HepG2 (cell line): Measurements from ENCODE around the gene STOML2. TPM values are rescaled to one million over a fixed set of nuclear protein-coding genes. Genes with fewer than 3 reads are reported as not detected.

Source experiments
- ATAC-seq: fragments of 200-7000 bp; cut with Tn5 transposase; 3 replicates; pipeline ENCODE4 v1.9.1; 2020; ENCODE audit warnings: mild to moderate bottlenecking, moderate library complexity
- BruUV-seq: library from RNA; stranded (reverse); fragments of 400-500 nt; replicated peaks from 2 replicates; lab custom pipeline; 2021; lab: Mats Ljungman, UMichigan
- CTCF ChIA-PET: fragments of 300-600 bp; formaldehyde crosslinking; extraction: SDS; loops from one replicate; lab custom pipeline; 2021; ENCODE audit warnings: low total read pairs, inconsistent platforms, low intra/inter-chr PET ratio; lab: Yijun Ruan, JAX
- POLR2A ChIA-PET: fragments of 350-600 bp; sonication (Branson Sonifier 250); formaldehyde crosslinking; loops from one replicate; lab custom pipeline; 2020; ENCODE audit warnings: antibody characterized with exemption, inconsistent platforms; lab: Yijun Ruan, JAX
- DNase-seq: peaks from one replicate; pipeline ENCODE4 v3.0.0-alpha.2; 2015; ENCODE audit warnings: low spot score
- FAIRE-seq: peaks from 3 replicates; lab custom pipeline; 2011; peaks lifted over from hg19 to GRCh38; lab: Jason Lieb, UNC
- H2AFZ ChIP-seq: one replicate; pipeline ENCODE4 v1.6.1; 2011; ENCODE audit warnings: low read length, inconsistent platforms
- H3K27ac ChIP-seq: fragments of 300-600 bp; 3 replicates; pipeline ENCODE4 v1.8.0; 2011; ENCODE audit warnings: mixed run types, mild to moderate bottlenecking, mixed read lengths, low read length, inconsistent platforms; ENCODE audit not compliant: insufficient read depth; ENCODE audit errors: extremely low read length
- H3K27me3 ChIP-seq, 2 experiments: fragments of 200-600 bp in 1 of 2; 2 replicates in 1 of 2; 3 replicates in 1 of 2; pipeline versions ENCODE4 v1.6.0 to v1.8.0; 2011; ENCODE audit warnings: low read length in 2 of 2, mild to moderate bottlenecking in 2 of 2, moderate library complexity in 2 of 2, inconsistent platforms in 1 of 2; ENCODE audit not compliant: insufficient read depth in 2 of 2, control insufficient read depth in 1 of 2
- H3K36me3 ChIP-seq, 2 experiments: fragments of 200-600 bp in 1 of 2; replicated peaks in 1 of 2; 2 replicates in 1 of 2; 3 replicates in 1 of 2; pipeline versions ENCODE4 v1.5.1 to v1.8.0; 2011; ENCODE audit warnings: low read length in 2 of 2, inconsistent platforms in 1 of 2; ENCODE audit not compliant: insufficient read depth in 2 of 2, control insufficient read depth in 1 of 2
- H3K4me1 ChIP-seq: 2 replicates; pipeline ENCODE4 v1.5.1; 2012; ENCODE audit warnings: low read length, inconsistent platforms; ENCODE audit not compliant: insufficient read depth
- H3K4me2 ChIP-seq: 2 replicates; pipeline ENCODE4 v1.6.0; 2011; ENCODE audit warnings: low read depth, low read length, inconsistent platforms
- H3K4me3 ChIP-seq, 3 experiments: fragments of 200-600 bp in 1 of 3; sonication (generic), shearing (Covaris generic) in 1 of 3; replicated peaks in 1 of 3; 2 replicates each; pipeline ENCODE4 v1.5.1; 2011 to 2016; ENCODE audit warnings: low read length in 3 of 3, inconsistent platforms in 2 of 3, low read depth in 2 of 3, mild to moderate bottlenecking in 2 of 3, control low read depth in 1 of 3, mixed read lengths in 1 of 3; ENCODE audit not compliant: insufficient read depth in 1 of 3
- H3K79me2 ChIP-seq: one replicate; pipeline ENCODE4 v1.6.1; 2011; ENCODE audit warnings: low read length, inconsistent platforms; ENCODE audit not compliant: insufficient read depth
- H3K9ac ChIP-seq: 2 replicates; pipeline ENCODE4 v1.6.0; 2011; ENCODE audit warnings: mild to moderate bottlenecking, low read depth, low read length, inconsistent platforms; ENCODE audit not compliant: insufficient read depth
- H3K9me3 ChIP-seq: 2 replicates; pipeline ENCODE4 v1.5.1; 2012; ENCODE audit warnings: mild to moderate bottlenecking, low read length
- H4K20me1 ChIP-seq: 2 replicates; pipeline ENCODE4 v1.6.0; 2011; ENCODE audit warnings: inconsistent platforms, mild to moderate bottlenecking, low read length, moderate library complexity; ENCODE audit not compliant: insufficient read depth
- CCDC6 ChIP-seq: sonication (generic); formaldehyde crosslinking; IDR thresholded peaks from 2 replicates; pipeline ENCODE4 v1.8.1; 2022; ENCODE audit warnings: mild to moderate bottlenecking, missing genetic modification reagents, moderate library complexity
- EEA1 ChIP-seq: sonication (generic); formaldehyde crosslinking; IDR thresholded peaks from 2 replicates; pipeline ENCODE4 v1.5.1; 2020; ENCODE audit warnings: mild to moderate bottlenecking, missing genetic modification reagents, borderline replicate concordance
- FOXA1 ChIP-seq, 2 experiments: fragments of 450-650 bp in 1 of 2; sonication (generic) in 1 of 2; formaldehyde crosslinking in 1 of 2; IDR thresholded peaks; 2 replicates each; pipeline versions ENCODE4 v1.4.0 to v1.6.1; 2016 to 2020; ENCODE audit warnings: missing genetic modification reagents in 1 of 2
- HOXA5 ChIP-seq: sonication (generic); formaldehyde crosslinking; IDR thresholded peaks from 2 replicates; pipeline ENCODE4 v1.4.0; 2020; ENCODE audit warnings: missing genetic modification reagents
- PLRG1 ChIP-seq: fragments of 450-650 bp; conservative IDR thresholded peaks from 2 replicates; pipeline ENCODE4 v1.6.1; 2016
- RBFOX2 ChIP-seq: fragments of 200-400 bp; formaldehyde crosslinking; IDR thresholded peaks from 2 replicates; pipeline ENCODE4 v1.6.1; 2017; ENCODE audit warnings: low read depth, mild to moderate bottlenecking, low read length
- SMAD1 ChIP-seq: sonication (generic); formaldehyde crosslinking; IDR thresholded peaks from 2 replicates; pipeline ENCODE4 v1.4.0; 2020; ENCODE audit warnings: missing genetic modification reagents, low read depth, mild to moderate bottlenecking, borderline replicate concordance
- YEATS4 ChIP-seq: sonication (generic); formaldehyde crosslinking; IDR thresholded peaks from 2 replicates; pipeline ENCODE4 v1.4.0; 2020; ENCODE audit warnings: missing genetic modification reagents, borderline replicate concordance
- ZEB1 ChIP-seq: IDR thresholded peaks from 2 replicates; pipeline ENCODE4 v1.6.1; 2012; ENCODE audit warnings: mild to moderate bottlenecking, low read depth, inconsistent platforms; ENCODE audit not compliant: insufficient replicate concordance
- ZNF468 ChIP-seq: sonication (generic); formaldehyde crosslinking; IDR thresholded peaks from 2 replicates; pipeline ENCODE4 v1.8.0; 2022; ENCODE audit warnings: mild to moderate bottlenecking, moderate library complexity, missing genetic modification reagents
- ZNF660 ChIP-seq: sonication (generic); formaldehyde crosslinking; IDR thresholded peaks from 2 replicates; pipeline ENCODE4 v1.5.1; 2020; ENCODE audit warnings: mild to moderate bottlenecking, low read depth, missing genetic modification reagents, borderline replicate concordance
- WGBS: methylation state at CpG from one replicate; pipeline ENCODE4 v1.1.6; 2017; ENCODE audit warnings: low lambda C conversion rate; 5-methylcytosine and 5-hydroxymethylcytosine counted together
- in situ Hi-C: cut with HindIII; loops from 2 replicates; pipeline ENCODE4 v1.10.0; 2017; ENCODE audit warnings: low pct_unique_long_range_greater_than_20kb; ENCODE audit not compliant: extremely low pct_ligation_motif_present
- intact Hi-C: fragments of 100-400 bp; cut with micrococcal nuclease; formaldehyde crosslinking; loops from one replicate; pipeline ENCODE4 v1.10.0; 2022; ENCODE audit not compliant: unreplicated experiment
- polyA plus RNA-seq, 8 experiments: library from polyadenylated mRNA; depleted of rRNA in 3 of 8; stranded (reverse) in 7 of 8; unstranded in 1 of 8; fragments of >200 nt; fragmentation: Illumina TruSeq in 4 of 8; extraction: Trizol in 4 of 8; gene quantifications; 2 replicates each; pipeline versions ENCODE4 v1.2.1 to v1.2.3, GENCODE V29; 2011 to 2016; ENCODE audit warnings: low read depth in 4 of 8, missing spikeins in 1 of 8, mixed read lengths in 1 of 8; ENCODE audit not compliant: insufficient read depth in 1 of 8
- total RNA-seq, 5 experiments: library from RNA; depleted of rRNA; stranded (reverse); fragments of >200 nt; fragmentation: Illumina TruSeq; extraction: Trizol; gene quantifications; 2 replicates each; pipeline ENCODE4 v1.2.3, GENCODE V29; 2016; ENCODE audit warnings: low read depth in 1 of 5
- TF ChIP-seq, protein P1 (sequence below): sonication (generic); formaldehyde crosslinking; IDR thresholded peaks from 2 replicates; pipeline ENCODE4 v1.9.0; 2021; ENCODE audit warnings: missing genetic modification reagents, borderline replicate concordance
- TF ChIP-seq, protein P2 (sequence below): sonication (generic); formaldehyde crosslinking; IDR thresholded peaks from 2 replicates; pipeline ENCODE4 v1.8.1; 2023; ENCODE audit warnings: mild to moderate bottlenecking, moderate library complexity, missing genetic modification reagents

STOML2 gene
- total and polyA plus RNA-seq, 2 of the 13 experiments (the other 11 are each of a cell fraction or from before 2014, with no cell fraction given): 245 to 250 TPM

DNA sequence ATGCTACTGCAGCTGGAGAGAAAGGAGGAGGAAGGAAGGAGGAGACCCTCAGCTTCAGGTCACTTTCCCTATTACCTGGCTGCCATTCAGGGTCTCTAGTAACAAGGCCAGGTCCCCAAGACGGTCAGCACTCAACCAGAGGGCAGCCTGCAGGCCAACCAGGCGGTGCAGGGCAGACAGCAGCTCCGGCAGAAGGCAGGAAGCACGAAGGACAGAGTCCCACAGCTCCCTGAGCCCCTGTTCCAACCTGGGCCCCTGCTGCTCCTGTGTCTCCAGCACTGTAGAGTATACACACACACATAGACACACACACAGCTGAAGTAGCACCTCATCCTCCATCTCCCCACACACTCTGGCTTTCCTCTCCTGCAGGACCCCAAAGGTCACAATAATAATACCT, 24.9 kb downstream of the STOML2 start:
- H3K4me3 ChIP-seq: peak overlapping the region in 2 of 3 experiments; percentile 78 to 79; a peak in 4 of 6 replicates
- intact Hi-C loops: no loop called here
- WGBS: 60% methylated on average over 1 of the region's 4 CpGs

DNA sequence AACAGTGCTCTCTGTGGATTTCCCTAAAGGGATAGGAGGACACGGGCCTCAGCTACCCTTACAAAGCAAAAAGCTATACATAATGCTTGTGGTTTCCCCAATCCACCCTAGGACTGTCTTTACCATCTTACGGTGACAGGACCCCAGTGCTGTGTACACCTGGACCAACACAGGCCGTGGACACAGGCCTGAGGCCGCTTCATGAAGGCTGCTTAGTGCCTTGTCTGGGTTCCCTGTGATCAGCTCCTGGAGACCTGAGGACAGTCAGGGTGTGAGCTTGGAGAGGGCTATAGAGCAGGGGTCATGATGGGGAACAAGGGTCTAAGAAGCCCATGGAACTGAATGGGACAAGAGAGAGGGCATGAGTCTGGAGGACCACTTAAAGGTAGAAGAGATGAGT, 26.1 kb downstream of the STOML2 start:
- Histone ChIP-seq H3K9me3 (no peaks in the 10 kb centered on the region), H3K4me2 (no peak overlapping the region), H3K4me3 (no peak overlapping the region), H3K36me3 (peaks cover 4 to 21% of the 10 kb centered on the region in 2 experiments; a peak in 4 of 5 replicates), H3K4me1 (peaks cover 31% of the 10 kb centered on the region), H2AFZ (no peak overlapping the region), H3K79me2 (peaks cover 26% of the 10 kb centered on the region), H3K9ac (no peak overlapping the region), H3K27me3 (no peaks in the 10 kb centered on the region; a peak in 1 of 5 replicates), H3K27ac (no peak overlapping the region), H4K20me1 (no peaks in the 10 kb centered on the region)
- ChIA-PET POLR2A (no interaction called here), CTCF (no interaction called here)
- WGBS: 100% methylated on average over 4 of the region's 4 CpGs
- no peak for DNase-seq
- in situ Hi-C loops: no loop called here
- no peak for FAIRE-seq
- no peak for ATAC-seq
- intact Hi-C loops: no loop called here
- no TSS peak for BruUV-seq
- TF ChIP-seq EEA1 (CRISPR knock-in tag) (no peak), HOXA5 (CRISPR knock-in tag) (no peak), ZEB1 (no peak), ZNF660 (CRISPR knock-in tag) (no peak), SMAD1 (CRISPR knock-in tag) (no peak), RBFOX2 (no peak), ZNF468 (no peak), CCDC6 (CRISPR knock-in tag) (no peak), FOXA1 (IDR thresholded peaks at IDR 0.05) (no peak), FOXA1 (CRISPR knock-in tag; IDR thresholded peaks at IDR 0.05) (no peak), PLRG1 (no peak)
- TF ChIP-seq, protein P1, sequence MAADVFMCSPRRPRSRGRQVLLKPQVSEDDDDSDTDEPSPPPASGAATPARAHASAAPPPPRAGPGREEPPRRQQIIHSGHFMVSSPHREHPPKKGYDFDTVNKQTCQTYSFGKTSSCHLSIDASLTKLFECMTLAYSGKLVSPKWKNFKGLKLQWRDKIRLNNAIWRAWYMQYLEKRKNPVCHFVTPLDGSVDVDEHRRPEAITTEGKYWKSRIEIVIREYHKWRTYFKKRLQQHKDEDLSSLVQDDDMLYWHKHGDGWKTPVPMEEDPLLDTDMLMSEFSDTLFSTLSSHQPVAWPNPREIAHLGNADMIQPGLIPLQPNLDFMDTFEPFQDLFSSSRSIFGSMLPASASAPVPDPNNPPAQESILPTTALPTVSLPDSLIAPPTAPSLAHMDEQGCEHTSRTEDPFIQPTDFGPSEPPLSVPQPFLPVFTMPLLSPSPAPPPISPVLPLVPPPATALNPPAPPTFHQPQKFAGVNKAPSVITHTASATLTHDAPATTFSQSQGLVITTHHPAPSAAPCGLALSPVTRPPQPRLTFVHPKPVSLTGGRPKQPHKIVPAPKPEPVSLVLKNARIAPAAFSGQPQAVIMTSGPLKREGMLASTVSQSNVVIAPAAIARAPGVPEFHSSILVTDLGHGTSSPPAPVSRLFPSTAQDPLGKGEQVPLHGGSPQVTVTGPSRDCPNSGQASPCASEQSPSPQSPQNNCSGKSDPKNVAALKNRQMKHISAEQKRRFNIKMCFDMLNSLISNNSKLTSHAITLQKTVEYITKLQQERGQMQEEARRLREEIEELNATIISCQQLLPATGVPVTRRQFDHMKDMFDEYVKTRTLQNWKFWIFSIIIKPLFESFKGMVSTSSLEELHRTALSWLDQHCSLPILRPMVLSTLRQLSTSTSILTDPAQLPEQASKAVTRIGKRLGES (CRISPR knock-in tag): no peak
- TF ChIP-seq, protein P2, sequence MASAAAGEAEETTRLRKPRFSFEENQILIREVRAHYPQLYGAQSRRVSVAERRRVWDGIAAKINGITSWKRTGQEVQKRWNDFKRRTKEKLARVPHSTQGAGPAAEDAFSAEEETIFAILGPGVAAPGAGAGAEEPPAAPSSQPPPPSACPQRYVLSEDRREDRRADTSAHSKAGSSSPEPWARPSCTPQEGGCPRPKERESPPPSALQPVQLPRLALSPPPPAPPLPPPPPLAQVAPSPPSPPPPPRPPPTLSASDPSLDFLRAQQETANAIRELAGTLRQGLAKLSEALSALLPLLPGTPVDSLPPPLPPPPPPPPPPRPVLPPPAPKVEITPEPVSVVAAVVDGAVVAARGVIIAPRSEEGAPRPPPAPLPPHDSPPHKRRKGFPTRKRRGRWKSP (CRISPR knock-in tag): no peak

More for the DNA sequence above, 24.9 kb downstream of the STOML2 start:
- POLR2A ChIA-PET: interaction anchor here (2.5 kb wide), 1 partner anchor 17 kb away, joined by 14 read pairs; no protein-coding TSS in a partner anchor
- FAIRE-seq (no peak), ATAC-seq (no peak), DNase-seq (no peak)
- TF ChIP-seq YEATS4: no peak
- Histone ChIP-seq H3K36me3 (peaks cover 4 to 21% of the 10 kb centered on the region in 2 experiments; a peak in 4 of 5 replicates), H3K4me2 (peak overlapping the region; percentile 97), H3K9ac (peak overlapping the region; percentile 75), H3K9me3 (no peaks in the 10 kb centered on the region), H3K27ac (peak overlapping the region; percentile 76), H4K20me1 (no peaks in the 10 kb centered on the region), H3K27me3 (no peaks in the 10 kb centered on the region; a peak in 1 of 5 replicates), H3K4me1 (peaks cover 27% of the 10 kb centered on the region), H2AFZ (no peak overlapping the region), H3K79me2 (peaks cover 26% of the 10 kb centered on the region)
- in situ Hi-C loops: no loop called here
- CTCF ChIA-PET: no interaction called here
- no TSS peak for BruUV-seq
